PFSK-1 (cell line): ENCODE measurements around the gene C10orf67.

ENCODE experiments used
- FOXP2 ChIP-seq: optimal IDR thresholded peaks from 2 replicates; pipeline ENCODE3; 2011; ENCODE audit warnings: borderline replicate concordance, control low read depth, inconsistent platforms; ENCODE audit not compliant: insufficient read depth; ENCODE audit errors: extremely low read length, extremely low read depth
- POLR2AphosphoS5 ChIP-seq: IDR thresholded peaks from 2 replicates; pipeline ENCODE4 v1.6.1; 2012; ENCODE audit warnings: low read depth, mild to moderate bottlenecking, control low read depth, low read length, moderate library complexity
- REST ChIP-seq, 2 experiments: IDR thresholded peaks; 2 replicates each; pipeline versions ENCODE4 v1.6.1 to v1.8.0; 2011 to 2012; ENCODE audit warnings: low read depth in 2 of 2, low read length in 2 of 2, control low read depth in 1 of 2, inconsistent platforms in 1 of 2, mild to moderate bottlenecking in 1 of 2, moderate library complexity in 1 of 2; ENCODE audit not compliant: insufficient read depth in 1 of 2
- SIN3A ChIP-seq: IDR thresholded peaks from 2 replicates; pipeline ENCODE4 v1.6.1; 2012; ENCODE audit warnings: mild to moderate bottlenecking, low read length, moderate library complexity, borderline replicate concordance; ENCODE audit not compliant: insufficient read depth
- TAF1 ChIP-seq: IDR thresholded peaks from 2 replicates; pipeline ENCODE4 v1.6.1; 2012; ENCODE audit warnings: low read length, control low read depth, borderline replicate concordance; ENCODE audit not compliant: insufficient read depth

Gene C10orf67

DNA sequence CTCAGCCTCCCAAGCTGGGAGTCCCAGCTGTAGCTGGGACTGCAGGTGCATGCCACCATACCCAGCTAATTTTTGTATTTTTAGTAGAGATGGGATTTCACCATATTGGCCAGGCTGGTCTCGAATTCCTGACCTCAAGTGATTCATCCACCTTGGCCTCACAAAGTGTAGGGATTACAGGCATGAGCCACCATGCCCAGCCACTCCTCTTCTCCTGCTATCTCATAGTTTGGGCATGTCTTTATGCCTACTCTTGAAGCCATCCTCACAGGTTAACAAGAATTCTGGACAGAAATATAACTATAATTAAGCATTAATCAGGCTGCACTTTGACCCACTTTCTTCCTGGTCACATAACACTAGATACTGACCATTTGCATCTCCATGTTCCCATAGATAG lies 28.6 kb upstream of the C10orf67 start:
- TF ChIP-seq TAF1, result no peak
- TF ChIP-seq FOXP2, result no peak
- TF ChIP-seq SIN3A, result no peak
- no peak for TF ChIP-seq POLR2AphosphoS5
- no peak for TF ChIP-seq REST (IDR thresholded peaks at IDR 0.05; ENCODE audit: insufficient read depth in 1 of 2, low read depth in 2 of 2, low read length in 2 of 2)

GRCh38 chr10:23371073-23371472 lies 26.5 kb upstream of the C10orf67 start:
- TF ChIP-seq TAF1 (no peak), FOXP2 (no peak), REST (IDR thresholded peaks at IDR 0.05; ENCODE audit: insufficient read depth in 1 of 2, low read depth in 2 of 2, low read length in 2 of 2) (no peak), POLR2AphosphoS5 (no peak), SIN3A (no peak)

GRCh38 chr10:23370106-23370505 lies 25.5 kb upstream of the C10orf67 start:
- TF ChIP-seq TAF1 (no peak), POLR2AphosphoS5 (no peak), FOXP2 (no peak), SIN3A (no peak), REST (IDR thresholded peaks at IDR 0.05; ENCODE audit: insufficient read depth in 1 of 2, low read depth in 2 of 2, low read length in 2 of 2) (no peak)

GRCh38 chr10:23368816-23369640 lies 24.4 kb upstream of the C10orf67 start:
- no peak for TF ChIP-seq REST (IDR thresholded peaks at IDR 0.05; ENCODE audit: insufficient read depth in 1 of 2, low read depth in 2 of 2, low read length in 2 of 2)
- no peak for TF ChIP-seq POLR2AphosphoS5
- no peak for TF ChIP-seq TAF1
- TF ChIP-seq SIN3A, result no peak
